Fibroblast of pulmonary artery (primary cell): ENCODE measurements around the gene SCPEP1.

Source experiments
- DNase-seq: peaks from one replicate; pipeline ENCODE4 v3.0.0-alpha.2; 2010; ENCODE audit warnings: low read depth
- H3K4me3 ChIP-seq: replicated peaks from 2 replicates; pipeline ENCODE4 v1.5.1; 2011; ENCODE audit warnings: low read depth, mild to moderate bottlenecking, control low read depth, low read length, moderate library complexity
- TF ChIP-seq, protein P1 (sequence below): IDR thresholded peaks from 2 replicates; pipeline ENCODE4 v1.5.1; 2011; ENCODE audit warnings: mild to moderate bottlenecking, control low read depth, low read length, inconsistent platforms; ENCODE audit errors: missing control alignments

The SCPEP1 gene

DNA sequence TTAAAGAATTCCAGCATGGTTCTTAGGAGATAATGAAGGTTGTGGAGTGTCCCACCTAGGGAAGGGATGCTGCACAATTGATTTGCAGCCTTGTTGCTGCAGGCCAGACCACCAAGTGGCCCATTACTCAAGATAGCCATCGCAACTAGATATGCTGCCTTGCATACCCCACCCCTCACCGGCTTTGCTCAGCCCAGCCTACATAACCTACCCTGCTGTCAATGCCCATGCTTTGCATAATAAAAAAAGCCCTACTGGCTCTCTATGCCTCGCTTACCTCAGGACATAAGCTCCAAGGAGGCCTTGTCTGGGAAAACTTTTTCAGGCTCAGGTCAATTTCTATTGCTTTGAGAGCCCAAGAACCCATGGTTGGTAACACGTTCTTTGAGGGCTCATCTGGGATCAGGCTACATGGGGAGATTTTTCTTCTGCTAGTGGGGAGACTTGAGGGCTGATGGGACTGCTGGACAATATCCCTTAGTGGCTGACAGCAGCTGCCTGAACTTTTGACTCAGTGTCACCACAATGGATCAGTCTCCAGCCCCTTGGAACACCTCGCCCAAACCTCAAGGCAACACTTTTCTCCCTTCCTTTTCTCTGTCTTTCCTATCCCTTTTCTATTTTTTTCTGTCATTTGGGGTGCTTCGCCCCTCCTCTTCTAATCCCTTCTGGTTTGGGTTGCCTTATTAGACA, 38.3 kb downstream of the SCPEP1 start:
- TF ChIP-seq, protein P1, sequence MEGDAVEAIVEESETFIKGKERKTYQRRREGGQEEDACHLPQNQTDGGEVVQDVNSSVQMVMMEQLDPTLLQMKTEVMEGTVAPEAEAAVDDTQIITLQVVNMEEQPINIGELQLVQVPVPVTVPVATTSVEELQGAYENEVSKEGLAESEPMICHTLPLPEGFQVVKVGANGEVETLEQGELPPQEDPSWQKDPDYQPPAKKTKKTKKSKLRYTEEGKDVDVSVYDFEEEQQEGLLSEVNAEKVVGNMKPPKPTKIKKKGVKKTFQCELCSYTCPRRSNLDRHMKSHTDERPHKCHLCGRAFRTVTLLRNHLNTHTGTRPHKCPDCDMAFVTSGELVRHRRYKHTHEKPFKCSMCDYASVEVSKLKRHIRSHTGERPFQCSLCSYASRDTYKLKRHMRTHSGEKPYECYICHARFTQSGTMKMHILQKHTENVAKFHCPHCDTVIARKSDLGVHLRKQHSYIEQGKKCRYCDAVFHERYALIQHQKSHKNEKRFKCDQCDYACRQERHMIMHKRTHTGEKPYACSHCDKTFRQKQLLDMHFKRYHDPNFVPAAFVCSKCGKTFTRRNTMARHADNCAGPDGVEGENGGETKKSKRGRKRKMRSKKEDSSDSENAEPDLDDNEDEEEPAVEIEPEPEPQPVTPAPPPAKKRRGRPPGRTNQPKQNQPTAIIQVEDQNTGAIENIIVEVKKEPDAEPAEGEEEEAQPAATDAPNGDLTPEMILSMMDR: no peak
- DNase-seq: no peak
- no peak overlapping the region for H3K4me3 ChIP-seq

DNA sequence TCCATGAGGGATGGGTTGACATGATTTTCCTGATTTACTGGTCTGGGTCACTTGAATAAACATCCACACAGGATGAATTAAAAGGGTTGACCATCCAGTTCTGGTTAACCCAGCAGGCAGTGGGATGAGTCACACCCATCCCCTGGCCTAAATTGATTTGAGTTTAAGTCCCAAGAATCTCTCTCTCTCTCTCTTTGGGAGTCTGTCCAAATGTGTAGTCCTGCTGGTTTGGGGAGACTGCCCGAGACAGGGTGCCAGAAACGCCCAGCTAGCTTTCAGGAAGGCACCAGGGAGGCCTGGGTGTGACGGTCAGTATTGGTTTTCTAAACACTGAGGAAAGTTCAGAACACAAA, 38.8 kb downstream of the SCPEP1 start:
- DNase-seq: no peak

DNA sequence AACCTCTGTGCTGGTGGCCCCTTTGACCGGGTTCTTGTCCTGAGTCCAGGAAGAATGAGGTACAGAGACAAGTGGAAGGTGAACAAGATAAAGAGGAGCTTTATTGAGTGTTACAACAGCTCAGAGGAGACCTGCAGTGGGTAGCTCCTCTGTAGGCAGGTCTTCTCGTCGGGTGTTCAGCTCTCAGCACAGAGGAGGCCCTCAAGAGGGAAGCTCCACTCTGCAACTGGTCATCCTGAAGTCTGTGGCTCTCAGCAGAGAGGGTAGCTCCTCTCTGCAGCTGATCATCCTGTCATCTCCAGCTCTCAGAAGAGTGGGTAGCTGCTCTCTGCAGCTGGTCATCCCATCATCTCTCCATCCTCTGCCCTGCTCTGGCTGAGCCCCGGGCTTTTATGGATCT, 39.7 kb downstream of the SCPEP1 start:
- TF ChIP-seq, protein P1: no peak
- no peak for DNase-seq
- no peak overlapping the region for H3K4me3 ChIP-seq

More for the DNA sequence above, 38.8 kb downstream of the SCPEP1 start:
- TF ChIP-seq, protein P1: no peak
- no peak overlapping the region for H3K4me3 ChIP-seq

DNA sequence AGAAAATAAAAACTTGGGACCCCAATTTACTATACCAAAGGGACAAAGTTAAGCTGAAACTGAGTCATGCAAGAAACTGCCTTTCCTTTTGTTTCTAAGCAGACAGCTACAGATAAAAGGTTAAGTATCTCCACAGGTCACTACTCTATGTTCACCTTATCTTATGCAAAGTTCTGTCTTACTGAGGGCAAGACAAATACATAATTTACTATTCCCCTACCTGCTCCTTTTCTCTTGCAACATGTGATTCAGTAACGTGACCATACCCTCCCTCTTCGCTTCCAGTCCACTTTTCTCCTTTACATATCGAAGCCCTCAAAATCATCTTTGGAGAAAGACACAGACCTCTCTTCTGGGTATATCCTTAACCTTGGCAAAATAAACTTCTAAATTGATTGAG, 42.3 kb downstream of the SCPEP1 start:
- H3K4me3 ChIP-seq: no peak overlapping the region
- TF ChIP-seq, protein P1: no peak
- no peak for DNase-seq

DNA sequence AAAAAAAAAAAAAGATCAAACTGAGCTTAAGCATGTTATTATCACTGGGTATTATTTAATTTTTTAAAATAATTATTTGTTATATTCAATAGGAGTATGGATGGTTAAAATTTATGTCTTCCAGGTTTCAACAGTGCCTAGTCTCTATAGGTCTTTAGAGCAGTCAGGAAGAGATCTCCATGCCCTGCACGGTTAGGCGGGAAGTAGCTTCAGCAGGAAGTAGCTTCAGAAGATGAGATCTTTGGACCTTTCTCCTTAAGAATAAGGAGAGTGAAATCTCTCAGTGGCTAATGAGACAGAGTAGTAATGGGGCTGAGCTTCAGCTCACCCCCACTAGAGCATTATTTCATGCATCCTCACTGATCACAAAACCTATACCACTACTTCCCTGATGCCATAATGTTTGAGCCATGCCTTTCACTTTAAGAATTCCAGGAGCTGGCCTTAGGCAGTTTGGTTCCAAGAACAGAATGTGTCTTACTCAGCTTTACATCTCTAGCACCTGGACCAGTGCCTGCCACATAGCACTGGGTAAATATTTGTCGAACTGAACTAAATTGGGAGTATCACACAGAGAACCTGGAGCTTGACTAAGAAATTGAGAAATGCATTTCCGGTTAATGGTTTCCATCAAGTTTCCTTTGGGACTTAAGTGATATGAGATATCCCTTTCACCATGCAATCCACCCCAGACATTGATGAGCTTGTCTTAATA, 43.5 kb downstream of the SCPEP1 start:
- H3K4me3 ChIP-seq: no peak overlapping the region
- TF ChIP-seq, protein P1: no peak
- no peak for DNase-seq

DNA sequence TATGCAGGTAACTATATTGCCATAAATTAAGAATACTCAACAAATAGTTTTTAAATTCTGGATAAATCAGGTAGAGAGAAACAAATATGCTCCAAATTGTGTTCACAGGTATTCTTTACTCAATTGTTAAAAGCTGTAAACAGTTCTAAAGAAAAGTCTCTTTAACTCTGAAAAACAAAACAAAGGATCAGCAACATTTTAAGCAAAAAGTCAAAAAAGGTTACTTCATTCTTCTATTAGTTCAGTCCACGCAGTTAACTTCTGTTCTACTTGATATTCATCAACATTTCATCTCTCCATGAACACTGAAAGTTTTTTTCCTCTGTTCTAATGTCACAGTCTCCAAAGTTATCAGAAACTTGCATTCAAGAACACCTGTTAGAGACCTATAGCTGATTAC, 47.9 kb downstream of the SCPEP1 start:
- TF ChIP-seq, protein P1: no peak
- H3K4me3 ChIP-seq: no peak overlapping the region
- no peak for DNase-seq
